Activated T-cell treated with anti-CD3 and anti-CD28 coated beads, Interleukin-2, amount 50 U/mL, for 72 hours (primary cell): ENCODE results near the gene TEKT1. TPM values are rescaled to one million over a fixed set of nuclear protein-coding genes. Genes with fewer than 3 reads are reported as not detected.
"Not testable (repeated sequence)": the region's sequence is repeated elsewhere in the genome, so short reads cannot be mapped to it uniquely, and the experiment has no call there.

ENCODE experiments used
- ATAC-seq, 2 donors: fragments of 150-1000 bp; cut with Tn5 transposase; replicated peaks in 1 of 2; 2 replicates each; pipeline ENCODE4 v1.10.0; 2021; ENCODE audit warnings: moderate library complexity in 2 of 2, mild to moderate bottlenecking in 1 of 2
- DNase-seq, 2 donors: peaks; one replicate each; pipeline ENCODE4 v3.0.0; 2021 to 2022; ENCODE audit warnings: mixed read lengths in 1 of 2
- H3K27ac Mint-ChIP-seq: one replicate; pipeline ENCODE4 v1.8.0; 2022; ENCODE audit warnings: mild to moderate bottlenecking, moderate library complexity, mixed read lengths
- H3K27me3 Mint-ChIP-seq: one replicate; pipeline ENCODE4 v1.8.0; 2022; ENCODE audit warnings: low read depth, mixed read lengths
- H3K36me3 Mint-ChIP-seq, 2 donors: one replicate each; pipeline ENCODE4 v1.8.0; 2022; ENCODE audit warnings: mixed read lengths in 2 of 2, mild to moderate bottlenecking in 1 of 2; ENCODE audit not compliant: insufficient read depth in 2 of 2
- H3K4me1 Mint-ChIP-seq: one replicate; pipeline ENCODE4 v1.8.0; 2022; ENCODE audit warnings: low read depth, mixed read lengths
- H3K4me3 Mint-ChIP-seq, 2 donors: one replicate each; pipeline ENCODE4 v1.8.0; 2022; ENCODE audit warnings: mild to moderate bottlenecking in 2 of 2, mixed read lengths in 2 of 2, moderate library complexity in 2 of 2
- H3K9me3 Mint-ChIP-seq, 2 donors: one replicate each; pipeline ENCODE4 v1.8.0; 2022; ENCODE audit warnings: mixed read lengths in 2 of 2
- total RNA-seq, 2 donors: library from RNA; stranded (reverse); gene quantifications; one replicate each; pipeline ENCODE4 v1.2.3, GENCODE V29; 2022

Gene TEKT1
- total RNA-seq, 2 donors from 2014 or later = not detected

DNA sequence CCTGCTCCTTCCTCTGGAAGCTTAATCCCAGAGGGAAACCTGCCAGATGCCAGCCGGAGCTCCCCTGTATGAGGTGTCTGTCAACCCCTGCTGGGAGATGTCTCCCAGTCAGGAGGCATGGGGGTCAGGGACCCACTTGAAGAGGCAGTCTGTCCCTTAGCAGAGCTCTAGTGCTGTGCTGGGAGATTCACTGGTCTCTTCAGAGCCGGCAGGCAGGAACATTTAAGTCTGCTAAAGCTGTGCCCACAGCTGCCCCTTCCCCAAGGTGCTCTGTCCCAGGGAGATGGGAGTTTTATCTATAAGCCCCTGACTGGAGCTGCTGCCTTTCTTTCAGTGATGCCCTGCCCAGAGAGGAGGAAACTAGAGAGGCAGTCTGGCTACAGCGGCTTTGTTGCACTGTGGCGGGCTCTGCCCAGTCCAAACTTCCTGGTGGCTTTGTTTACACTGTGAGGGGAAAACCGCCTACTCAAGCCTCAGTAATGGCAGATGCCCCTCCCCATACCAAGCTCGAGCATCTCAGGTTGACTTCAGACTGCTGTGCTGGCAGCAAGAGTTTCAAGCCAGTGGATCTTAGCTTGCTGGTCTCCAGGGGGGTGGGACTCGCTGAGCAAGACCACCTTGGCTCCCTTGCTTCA lies 17.1 kb upstream of the TEKT1 start:
- ATAC-seq, H3K27ac Mint-ChIP-seq, DNase-seq, H3K4me3 Mint-ChIP-seq, H3K36me3 Mint-ChIP-seq, H3K9me3 Mint-ChIP-seq, H3K4me1 Mint-ChIP-seq: not testable (repeated sequence)
- H3K27me3 Mint-ChIP-seq = peaks cover 23% of the 10 kb centered on the region

DNA sequence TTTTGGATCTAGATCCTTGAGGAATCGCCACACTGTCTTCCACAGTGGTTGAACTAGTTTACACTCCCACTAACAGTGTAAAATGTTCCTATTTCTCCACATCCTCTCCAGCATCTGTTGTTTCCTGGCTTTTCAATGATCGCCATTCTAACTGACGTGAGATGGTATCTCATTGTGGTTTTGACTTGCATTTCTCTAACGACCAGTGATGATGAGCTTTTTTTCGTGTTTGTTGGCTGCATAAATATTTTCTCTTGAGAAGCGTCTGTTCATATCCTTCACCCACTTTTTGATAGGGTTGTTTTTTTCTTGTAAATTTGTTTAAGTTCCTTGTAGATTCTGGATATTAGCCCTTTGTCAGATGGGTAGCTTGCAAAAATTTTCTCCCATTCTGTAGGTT lies 14.6 kb upstream of the TEKT1 start:
- H3K27me3 Mint-ChIP-seq = peaks cover 37% of the 10 kb centered on the region
- not testable (repeated sequence) for H3K36me3 Mint-ChIP-seq, H3K27ac Mint-ChIP-seq

GRCh38 chr17:6844406-6844805 lies 12.9 kb upstream of the TEKT1 start:
- not testable (repeated sequence) for DNase-seq, H3K4me1 Mint-ChIP-seq, H3K9me3 Mint-ChIP-seq, ATAC-seq, H3K27ac Mint-ChIP-seq, H3K4me3 Mint-ChIP-seq, H3K36me3 Mint-ChIP-seq
- H3K27me3 Mint-ChIP-seq = peaks cover 37% of the 10 kb centered on the region

More for the DNA sequence above, 14.6 kb upstream of the TEKT1 start:
- ATAC-seq, H3K9me3 Mint-ChIP-seq, DNase-seq, H3K4me1 Mint-ChIP-seq, H3K4me3 Mint-ChIP-seq: not testable (repeated sequence)

DNA sequence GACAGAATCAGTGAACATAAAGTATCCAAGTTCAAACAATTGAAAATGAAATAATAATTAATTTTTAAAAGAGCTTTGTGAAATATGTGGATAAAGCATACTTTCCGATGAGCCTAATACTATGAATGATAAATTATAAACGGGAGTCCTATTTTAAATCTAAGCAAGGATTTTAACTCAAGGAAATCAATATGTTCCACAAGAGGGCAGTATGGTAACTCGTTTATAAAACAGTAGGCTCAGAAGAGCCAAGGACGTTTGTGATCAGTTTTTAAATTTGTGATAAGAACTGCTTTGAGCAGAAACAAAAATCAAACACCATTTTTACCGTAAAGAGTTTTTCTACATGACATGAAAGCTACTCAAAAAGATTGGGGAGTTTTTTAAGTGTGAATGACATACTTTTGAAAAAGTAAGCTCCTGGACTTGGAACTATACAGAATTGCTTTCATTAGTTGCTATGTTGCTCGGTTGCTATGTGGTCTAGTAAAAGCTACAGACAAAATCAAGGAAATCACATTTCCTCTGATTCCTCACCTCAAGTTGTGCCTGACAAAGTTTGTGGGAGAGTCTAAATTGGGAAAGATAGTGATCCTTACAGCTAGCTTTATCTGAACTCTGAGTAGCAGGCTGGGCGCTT lies 11.8 kb upstream of the TEKT1 start:
- ATAC-seq (no peak), DNase-seq (no peak)
- Mint-ChIP-seq H3K27me3 (peaks cover 44% of the 10 kb centered on the region), H3K9me3 (no peaks in the 10 kb centered on the region), H3K27ac (no peak overlapping the region), H3K4me3 (no peak overlapping the region), H3K36me3 (no peaks in the 10 kb centered on the region), H3K4me1 (no peaks in the 10 kb centered on the region)

GRCh38 chr17:6841769-6842168 lies 10.2 kb upstream of the TEKT1 start:
- H3K27ac Mint-ChIP-seq, H3K9me3 Mint-ChIP-seq, ATAC-seq, H3K4me3 Mint-ChIP-seq, DNase-seq, H3K36me3 Mint-ChIP-seq, H3K4me1 Mint-ChIP-seq: not testable (repeated sequence)
- peaks cover 43% of the 10 kb centered on the region for H3K27me3 Mint-ChIP-seq

- no peaks in the 10 kb centered on the region for H3K9me3 Mint-ChIP-seq
These were observed 1.0 kb downstream of the TEKT1 start for GRCh38 chr17:6830383-6830986.

DNA sequence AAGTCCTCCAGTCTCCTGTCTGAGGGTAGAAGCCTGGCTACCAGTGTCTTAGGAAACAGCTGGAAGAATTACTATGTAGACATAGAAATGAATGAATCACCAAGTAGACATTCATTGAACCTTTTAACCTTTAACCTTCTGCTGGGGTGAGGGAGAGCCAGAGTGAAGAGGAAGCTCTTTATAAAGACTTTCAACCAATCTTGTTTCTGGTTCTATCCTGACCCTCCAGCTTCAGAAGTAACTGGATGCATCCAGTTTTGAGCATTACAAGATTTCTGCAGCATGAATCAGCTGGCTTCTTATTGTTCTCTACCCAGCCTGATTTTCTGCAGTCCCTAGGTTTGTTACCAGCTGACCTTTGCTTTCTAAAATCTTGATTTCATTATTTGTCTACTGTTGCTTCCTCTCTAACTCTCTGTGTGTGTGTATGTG lies 8.5 kb downstream of the TEKT1 start:
- ATAC-seq = peak in 1 of 2 donors; percentile 77
- Mint-ChIP-seq H3K27ac (no peak overlapping the region), H3K4me1 (no peaks in the 10 kb centered on the region), H3K9me3 (no peaks in the 10 kb centered on the region), H3K36me3 (no peaks in the 10 kb centered on the region), H3K4me3 (no peak overlapping the region), H3K27me3 (peaks cover 31% of the 10 kb centered on the region)
- no peak for DNase-seq

More at GRCh38 chr17:6830383-6830986, 1.0 kb downstream of the TEKT1 start:
- DNase-seq (no peak), ATAC-seq (no peak)
- Mint-ChIP-seq H3K4me3 (peak overlapping the region in 1 of 2 donors; percentile 72), H3K27me3 (peaks cover 58% of the 10 kb centered on the region), H3K36me3 (no peaks in the 10 kb centered on the region), H3K4me1 (peaks cover 16% of the 10 kb centered on the region), H3K27ac (no peak overlapping the region)

DNA sequence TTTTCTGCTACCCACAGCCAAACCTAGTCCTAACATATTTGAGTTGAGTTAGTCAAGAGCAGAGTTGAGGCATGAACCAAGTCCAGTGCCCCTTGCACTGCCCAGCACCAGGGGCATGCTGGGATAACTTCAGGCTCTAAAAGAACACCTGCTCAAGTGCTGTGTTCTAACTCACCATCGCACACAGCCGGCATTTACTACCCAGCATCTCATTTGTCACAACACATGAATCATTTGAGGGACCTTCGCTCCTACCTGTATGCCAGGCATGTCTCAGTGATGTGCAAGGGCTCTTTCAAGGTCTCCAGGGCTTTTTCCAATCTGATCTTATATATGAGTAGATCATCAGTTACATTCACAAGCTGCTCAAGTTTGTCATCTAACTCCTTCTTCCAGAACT lies 12.6 kb downstream of the TEKT1 start:
- Mint-ChIP-seq H3K4me3 (no peak overlapping the region), H3K9me3 (no peaks in the 10 kb centered on the region), H3K36me3 (no peaks in the 10 kb centered on the region), H3K27me3 (peaks cover 22% of the 10 kb centered on the region), H3K27ac (no peak overlapping the region), H3K4me1 (no peaks in the 10 kb centered on the region)
- DNase-seq = no peak
- no peak for ATAC-seq

DNA sequence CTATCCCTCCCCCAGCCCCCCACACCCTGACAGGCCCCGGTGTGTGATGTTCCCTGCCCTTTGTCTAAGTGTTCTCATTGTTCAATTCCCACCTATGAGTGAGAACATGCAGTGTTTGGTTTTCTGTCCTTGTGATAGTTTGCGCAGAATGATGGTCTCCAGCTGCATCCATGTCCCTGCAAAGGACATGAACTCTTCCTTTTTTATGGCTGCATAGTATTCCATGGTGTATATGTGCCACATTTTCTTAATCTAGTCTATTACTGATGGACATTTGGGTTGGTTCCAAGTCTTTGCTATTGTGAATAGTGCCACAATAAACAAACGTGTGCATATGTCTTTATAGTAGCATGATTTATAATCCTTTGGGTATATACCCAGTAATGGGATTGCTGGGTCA lies 15.2 kb downstream of the TEKT1 start:
- H3K4me3 Mint-ChIP-seq, H3K9me3 Mint-ChIP-seq, H3K36me3 Mint-ChIP-seq, DNase-seq, H3K4me1 Mint-ChIP-seq, H3K27ac Mint-ChIP-seq, ATAC-seq: not testable (repeated sequence)
- peaks cover 26% of the 10 kb centered on the region for H3K27me3 Mint-ChIP-seq

GRCh38 chr17:6815775-6816174 lies 15.8 kb downstream of the TEKT1 start:
- H3K4me1 Mint-ChIP-seq = no peaks in the 10 kb centered on the region
- DNase-seq (no peak), ATAC-seq (no peak)
- no peak overlapping the region for H3K27ac Mint-ChIP-seq
- H3K36me3 Mint-ChIP-seq = no peaks in the 10 kb centered on the region
- H3K27me3 Mint-ChIP-seq = peaks cover 20% of the 10 kb centered on the region
- H3K4me3 Mint-ChIP-seq = no peak overlapping the region
- H3K9me3 Mint-ChIP-seq = no peaks in the 10 kb centered on the region

GRCh38 chr17:6812295-6812694 lies 19.2 kb downstream of the TEKT1 start:
- Mint-ChIP-seq H3K27me3 (peaks cover 14% of the 10 kb centered on the region), H3K9me3 (no peaks in the 10 kb centered on the region), H3K27ac (no peak overlapping the region), H3K4me3 (no peak overlapping the region), H3K36me3 (no peaks in the 10 kb centered on the region), H3K4me1 (no peaks in the 10 kb centered on the region)
- ATAC-seq = no peak
- DNase-seq = no peak

DNA sequence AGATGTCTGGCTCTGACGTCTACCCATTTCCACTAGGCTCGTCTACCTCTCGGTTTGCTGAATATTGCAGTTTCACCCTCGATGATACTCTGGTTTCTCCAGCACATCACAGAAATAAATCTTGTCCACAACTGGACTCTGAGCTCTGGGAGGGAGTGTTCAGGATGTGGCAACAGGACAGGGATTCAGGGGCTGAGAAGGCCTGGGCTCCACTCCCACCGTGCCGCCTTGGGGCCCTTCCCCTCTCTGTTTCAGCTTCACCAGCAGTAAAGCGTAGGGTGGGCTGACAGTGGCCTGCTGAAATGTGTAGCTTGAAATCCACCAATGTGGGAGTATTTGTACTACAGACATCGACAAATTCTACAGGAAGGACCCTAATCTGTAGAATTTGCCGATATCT lies 20.0 kb downstream of the TEKT1 start:
- Mint-ChIP-seq H3K27me3 (peaks cover 14% of the 10 kb centered on the region), H3K36me3 (no peaks in the 10 kb centered on the region), H3K9me3 (no peaks in the 10 kb centered on the region), H3K4me1 (no peaks in the 10 kb centered on the region), H3K27ac (no peak overlapping the region), H3K4me3 (no peak overlapping the region)
- ATAC-seq = no peak
- DNase-seq = no peak

DNA sequence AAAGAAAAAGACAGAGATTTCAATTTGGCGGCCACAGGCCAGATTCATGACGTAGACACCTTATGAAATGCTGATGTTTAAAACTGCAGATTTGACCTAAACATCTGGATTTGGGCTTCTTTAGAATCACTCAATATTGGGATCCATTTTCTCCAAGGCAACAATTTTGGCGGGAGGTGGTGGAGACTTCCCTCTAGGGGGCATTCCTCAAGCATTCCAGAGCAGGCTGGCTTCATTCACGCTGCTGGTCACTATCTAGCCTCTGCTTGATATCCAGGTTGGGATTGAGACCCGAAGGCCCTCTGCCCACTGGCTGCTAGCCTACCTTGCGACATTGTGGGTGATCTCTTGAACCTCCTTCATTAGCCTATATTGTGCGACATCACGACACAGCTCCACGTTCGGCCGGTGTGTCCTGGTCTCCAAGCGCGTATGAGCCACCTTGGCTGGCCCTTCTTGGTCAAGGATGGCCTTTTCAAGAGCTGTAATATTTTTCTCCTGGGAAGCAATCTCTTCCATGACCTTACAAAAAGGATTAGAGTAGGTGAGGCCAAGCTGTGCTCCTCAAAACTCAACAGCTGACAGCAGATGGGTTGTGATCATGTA lies 31.0 kb downstream of the TEKT1 start:
- Mint-ChIP-seq H3K9me3 (no peaks in the 10 kb centered on the region), H3K36me3 (no peaks in the 10 kb centered on the region), H3K4me3 (no peak overlapping the region), H3K27ac (no peak overlapping the region), H3K4me1 (no peaks in the 10 kb centered on the region), H3K27me3 (peaks cover 21% of the 10 kb centered on the region)
- DNase-seq = no peak
- no peak for ATAC-seq
